ENCODE measurements around the gene BMERB1. TPM values are rescaled to one million over a fixed set of nuclear protein-coding genes. Genes with fewer than 3 reads are reported as not detected.

Gene BMERB1
- total and polyA plus RNA-seq, 9 of the 15 experiments (the other 6 are each of a cell fraction or from before 2014, with no cell fraction given), result 0.29 to 2.9 (median 0.94) TPM

DNA sequence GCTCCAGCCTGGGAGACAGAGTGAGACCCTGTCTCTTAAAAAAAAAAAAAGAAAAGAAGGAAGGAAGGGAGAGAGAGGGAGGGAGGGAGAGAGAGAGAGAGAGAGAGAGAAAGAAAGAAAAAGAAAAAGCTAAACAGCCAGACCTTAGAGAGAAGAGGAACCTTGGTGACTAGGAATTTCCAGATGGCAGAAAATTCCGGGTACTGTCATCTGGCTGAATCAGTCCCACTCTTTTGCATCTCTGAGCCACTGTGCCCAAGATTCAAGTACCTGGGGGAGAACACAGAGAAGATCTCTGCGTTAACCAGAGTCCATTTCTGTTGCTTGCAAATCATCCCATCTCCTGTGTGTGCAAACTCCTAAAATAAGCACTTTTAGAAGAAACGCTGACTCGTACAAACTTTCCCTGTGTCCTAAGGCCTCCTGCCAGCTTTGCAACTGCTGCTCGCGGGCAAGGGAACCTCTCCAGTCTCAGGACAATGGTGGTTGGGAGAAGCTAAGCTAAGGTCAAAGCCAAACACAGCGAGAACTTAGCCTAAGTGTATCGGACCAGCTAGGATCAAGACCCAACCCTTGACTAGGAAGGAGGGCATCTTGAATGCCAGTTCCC is 18.0 kb downstream of the BMERB1 start (continued):
- no peak for TF ChIP-seq MCM2 (IDR thresholded peaks at IDR 0.05; ENCODE audit: low read depth)
- TF ChIP-seq, protein P1, sequence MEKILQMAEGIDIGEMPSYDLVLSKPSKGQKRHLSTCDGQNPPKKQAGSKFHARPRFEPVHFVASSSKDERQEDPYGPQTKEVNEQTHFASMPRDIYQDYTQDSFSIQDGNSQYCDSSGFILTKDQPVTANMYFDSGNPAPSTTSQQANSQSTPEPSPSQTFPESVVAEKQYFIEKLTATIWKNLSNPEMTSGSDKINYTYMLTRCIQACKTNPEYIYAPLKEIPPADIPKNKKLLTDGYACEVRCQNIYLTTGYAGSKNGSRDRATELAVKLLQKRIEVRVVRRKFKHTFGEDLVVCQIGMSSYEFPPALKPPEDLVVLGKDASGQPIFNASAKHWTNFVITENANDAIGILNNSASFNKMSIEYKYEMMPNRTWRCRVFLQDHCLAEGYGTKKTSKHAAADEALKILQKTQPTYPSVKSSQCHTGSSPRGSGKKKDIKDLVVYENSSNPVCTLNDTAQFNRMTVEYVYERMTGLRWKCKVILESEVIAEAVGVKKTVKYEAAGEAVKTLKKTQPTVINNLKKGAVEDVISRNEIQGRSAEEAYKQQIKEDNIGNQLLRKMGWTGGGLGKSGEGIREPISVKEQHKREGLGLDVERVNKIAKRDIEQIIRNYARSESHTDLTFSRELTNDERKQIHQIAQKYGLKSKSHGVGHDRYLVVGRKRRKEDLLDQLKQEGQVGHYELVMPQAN (IDR thresholded peaks at IDR 0.05; ENCODE audit: borderline replicate concordance), result no peak
- TF ChIP-seq, protein P2, sequence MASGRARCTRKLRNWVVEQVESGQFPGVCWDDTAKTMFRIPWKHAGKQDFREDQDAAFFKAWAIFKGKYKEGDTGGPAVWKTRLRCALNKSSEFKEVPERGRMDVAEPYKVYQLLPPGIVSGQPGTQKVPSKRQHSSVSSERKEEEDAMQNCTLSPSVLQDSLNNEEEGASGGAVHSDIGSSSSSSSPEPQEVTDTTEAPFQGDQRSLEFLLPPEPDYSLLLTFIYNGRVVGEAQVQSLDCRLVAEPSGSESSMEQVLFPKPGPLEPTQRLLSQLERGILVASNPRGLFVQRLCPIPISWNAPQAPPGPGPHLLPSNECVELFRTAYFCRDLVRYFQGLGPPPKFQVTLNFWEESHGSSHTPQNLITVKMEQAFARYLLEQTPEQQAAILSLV (tag; IDR thresholded peaks at IDR 0.05), result no peak
- TF ChIP-seq NR1H2 (CRISPR knock-in tag; IDR thresholded peaks at IDR 0.05), result no peak
- TF ChIP-seq MAFK (IDR thresholded peaks at IDR 0.05; ENCODE audit: low read length), result peak; percentile 29; the same call in 1 of the 2 replicates
- no peak for TF ChIP-seq DNMT1 (IDR thresholded peaks at IDR 0.05)
- no peak for TF ChIP-seq NRF1 (conservative IDR thresholded peaks at IDR 0.05 in 1 of 2, IDR thresholded peaks at IDR 0.05 in 1 of 2)
- TF ChIP-seq C11orf30 (IDR thresholded peaks at IDR 0.05; ENCODE audit: low read depth), result peak; percentile 70; the same call in 1 of the 2 replicates
- no peak for TF ChIP-seq CBFB (CRISPR knock-in tag; IDR thresholded peaks at IDR 0.05)
- no peak for TF ChIP-seq RFX7 (CRISPR knock-in tag; IDR thresholded peaks at IDR 0.05)
- TF ChIP-seq, protein P3, sequence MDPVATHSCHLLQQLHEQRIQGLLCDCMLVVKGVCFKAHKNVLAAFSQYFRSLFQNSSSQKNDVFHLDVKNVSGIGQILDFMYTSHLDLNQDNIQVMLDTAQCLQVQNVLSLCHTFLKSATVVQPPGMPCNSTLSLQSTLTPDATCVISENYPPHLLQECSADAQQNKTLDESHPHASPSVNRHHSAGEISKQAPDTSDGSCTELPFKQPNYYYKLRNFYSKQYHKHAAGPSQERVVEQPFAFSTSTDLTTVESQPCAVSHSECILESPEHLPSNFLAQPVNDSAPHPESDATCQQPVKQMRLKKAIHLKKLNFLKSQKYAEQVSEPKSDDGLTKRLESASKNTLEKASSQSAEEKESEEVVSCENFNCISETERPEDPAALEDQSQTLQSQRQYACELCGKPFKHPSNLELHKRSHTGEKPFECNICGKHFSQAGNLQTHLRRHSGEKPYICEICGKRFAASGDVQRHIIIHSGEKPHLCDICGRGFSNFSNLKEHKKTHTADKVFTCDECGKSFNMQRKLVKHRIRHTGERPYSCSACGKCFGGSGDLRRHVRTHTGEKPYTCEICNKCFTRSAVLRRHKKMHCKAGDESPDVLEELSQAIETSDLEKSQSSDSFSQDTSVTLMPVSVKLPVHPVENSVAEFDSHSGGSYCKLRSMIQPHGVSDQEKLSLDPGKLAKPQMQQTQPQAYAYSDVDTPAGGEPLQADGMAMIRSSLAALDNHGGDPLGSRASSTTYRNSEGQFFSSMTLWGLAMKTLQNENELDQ (CRISPR knock-in tag; IDR thresholded peaks at IDR 0.05; ENCODE audit: borderline replicate concordance), result no peak
- no peak for TF ChIP-seq MCM5 (IDR thresholded peaks at IDR 0.05; ENCODE audit: low read depth)
- no peak for TF ChIP-seq RAD51 (IDR thresholded peaks at IDR 0.05; ENCODE audit: borderline replicate concordance, low read depth)

Measured in K562 (cell line).